Measurements from ENCODE around the gene CTCF. TPM values are rescaled to one million over a fixed set of nuclear protein-coding genes. Genes with fewer than 3 reads are reported as not detected.

The CTCF gene
- total RNA-seq, 1 experiment from 2014 or later, result 30.3 TPM

DNA sequence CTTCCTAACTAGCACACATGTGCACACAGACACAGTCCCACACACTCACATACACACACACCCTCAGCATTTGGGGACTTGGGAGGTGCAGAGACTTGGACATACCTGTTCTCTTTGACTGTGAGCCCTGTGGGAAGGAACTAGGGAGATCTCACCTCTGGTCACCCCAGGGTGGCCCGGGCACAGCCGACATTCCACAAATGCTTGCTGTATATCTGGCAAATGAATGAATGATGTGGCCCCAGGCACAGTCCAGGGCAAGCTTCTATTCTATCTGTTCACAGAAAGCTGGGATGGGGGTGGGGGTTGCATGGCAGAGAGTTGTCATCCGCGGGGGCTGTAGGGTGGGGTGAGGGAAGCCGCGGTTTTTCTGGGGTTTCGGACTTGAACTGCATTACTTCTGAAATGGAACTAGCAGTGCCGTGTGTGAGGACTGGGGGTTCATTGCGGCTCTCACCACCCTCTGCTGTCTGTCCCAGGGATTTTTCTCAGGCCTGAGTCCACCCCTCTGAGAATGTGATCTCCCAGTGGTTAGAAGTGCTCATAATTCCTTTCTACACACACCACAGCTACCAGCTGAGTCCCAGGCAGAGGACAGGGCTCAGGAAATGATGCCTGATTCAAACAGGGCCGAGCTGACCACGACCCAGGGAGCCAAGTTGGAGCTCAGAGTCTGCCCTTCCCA, 37.0 kb upstream of the CTCF start:
- H3K4me2 ChIP-seq (ENCODE audit: low read length), result no peak overlapping the region

GRCh38 chr16:67526149-67526791, 36.1 kb upstream of the CTCF start:
- TF ChIP-seq EZH2 (IDR thresholded peaks at IDR 0.05; ENCODE audit: low read length, unreplicated experiment) (no peak), EZH2phosphoT487 (IDR thresholded peaks at IDR 0.05; ENCODE audit: borderline replicate concordance, low read length) (no peak)
- TF ChIP-seq, protein P1, sequence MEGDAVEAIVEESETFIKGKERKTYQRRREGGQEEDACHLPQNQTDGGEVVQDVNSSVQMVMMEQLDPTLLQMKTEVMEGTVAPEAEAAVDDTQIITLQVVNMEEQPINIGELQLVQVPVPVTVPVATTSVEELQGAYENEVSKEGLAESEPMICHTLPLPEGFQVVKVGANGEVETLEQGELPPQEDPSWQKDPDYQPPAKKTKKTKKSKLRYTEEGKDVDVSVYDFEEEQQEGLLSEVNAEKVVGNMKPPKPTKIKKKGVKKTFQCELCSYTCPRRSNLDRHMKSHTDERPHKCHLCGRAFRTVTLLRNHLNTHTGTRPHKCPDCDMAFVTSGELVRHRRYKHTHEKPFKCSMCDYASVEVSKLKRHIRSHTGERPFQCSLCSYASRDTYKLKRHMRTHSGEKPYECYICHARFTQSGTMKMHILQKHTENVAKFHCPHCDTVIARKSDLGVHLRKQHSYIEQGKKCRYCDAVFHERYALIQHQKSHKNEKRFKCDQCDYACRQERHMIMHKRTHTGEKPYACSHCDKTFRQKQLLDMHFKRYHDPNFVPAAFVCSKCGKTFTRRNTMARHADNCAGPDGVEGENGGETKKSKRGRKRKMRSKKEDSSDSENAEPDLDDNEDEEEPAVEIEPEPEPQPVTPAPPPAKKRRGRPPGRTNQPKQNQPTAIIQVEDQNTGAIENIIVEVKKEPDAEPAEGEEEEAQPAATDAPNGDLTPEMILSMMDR (conservative IDR thresholded peaks at IDR 0.05; ENCODE audit: low read depth, low read length), result no peak
- Histone ChIP-seq H4K20me1 (ENCODE audit: low read length) (peaks cover 4% of the 10 kb centered on the region; the same call in 1 of the 2 replicates), H3K4me2 (ENCODE audit: low read length) (no peak overlapping the region), H3K9ac (ENCODE audit: low read length) (no peak overlapping the region), H3K9me3 (ENCODE audit: low read length) (no peaks in the 10 kb centered on the region), H3K4me1 (ENCODE audit: insufficient read depth, low read length) (no peaks in the 10 kb centered on the region; the same call in 1 of the 2 replicates), H3K79me2 (ENCODE audit: low read length) (peaks cover 23% of the 10 kb centered on the region), H2AFZ (ENCODE audit: low read length) (no peak overlapping the region), H3F3A (ENCODE audit: low read length, unreplicated experiment) (no peaks in the 10 kb centered on the region), H3K9me2 (replicated peaks; ENCODE audit: low read length) (no peaks in the 10 kb centered on the region), H3K4me3 (ENCODE audit: low read length) (no peak overlapping the region), H3K27me3 (ENCODE audit: low read length) (no peaks in the 10 kb centered on the region), H3K36me3 (ENCODE audit: low read depth, low read length) (no peaks in the 10 kb centered on the region), H3K27ac (ENCODE audit: low read length) (no peak overlapping the region)
- ChIA-PET POLR2A (ENCODE audit: unreplicated experiment) (no interaction called here), CTCF (no interaction called here)
- no TSS peak for BruUV-seq (replicated peaks)
- DNase-seq (no peak), ATAC-seq (no peak)
- intact Hi-C loops (cut with micrococcal nuclease), result no loop called here

More for the DNA sequence above, 37.0 kb upstream of the CTCF start:
- H3K4me3 ChIP-seq (ENCODE audit: low read length), result no peak overlapping the region
- DNase-seq (no peak), ATAC-seq (no peak)
- peaks cover 13% of the 10 kb centered on the region for H3K79me2 ChIP-seq (ENCODE audit: low read length)
- no TSS peak for BruUV-seq (replicated peaks)
- H2AFZ ChIP-seq (ENCODE audit: low read length), result no peak overlapping the region
- ChIA-PET CTCF (no interaction called here), POLR2A (ENCODE audit: unreplicated experiment) (no interaction called here)
- H3K9me2 ChIP-seq (replicated peaks; ENCODE audit: low read length), result no peaks in the 10 kb centered on the region
- intact Hi-C loops (cut with micrococcal nuclease), result no loop called here
- no peak overlapping the region for H3K9ac ChIP-seq (ENCODE audit: low read length)
- TF ChIP-seq, protein P1 (conservative IDR thresholded peaks at IDR 0.05; ENCODE audit: low read depth, low read length), result no peak
- TF ChIP-seq EZH2phosphoT487 (IDR thresholded peaks at IDR 0.05; ENCODE audit: borderline replicate concordance, low read length) (no peak), EZH2 (IDR thresholded peaks at IDR 0.05; ENCODE audit: low read length, unreplicated experiment) (no peak)
- no peaks in the 10 kb centered on the region for H3F3A ChIP-seq (ENCODE audit: low read length, unreplicated experiment)
- no peaks in the 10 kb centered on the region for H3K27me3 ChIP-seq (ENCODE audit: low read length)
- H4K20me1 ChIP-seq (ENCODE audit: low read length), result no peaks in the 10 kb centered on the region
- no peaks in the 10 kb centered on the region for H3K9me3 ChIP-seq (ENCODE audit: low read length)
- no peaks in the 10 kb centered on the region; the same call in 1 of the 2 replicates for H3K4me1 ChIP-seq (ENCODE audit: insufficient read depth, low read length)
- no peak overlapping the region for H3K27ac ChIP-seq (ENCODE audit: low read length)
- no peaks in the 10 kb centered on the region for H3K36me3 ChIP-seq (ENCODE audit: low read depth, low read length)
